Stimulated activated effector memory CD8-positive, alpha-beta T cell treated with anti-CD3 and anti-CD28 coated beads, Interleukin-12 subunit alpha, Interleukin-12 subunit beta, amount 100 ng/mL, for 72 hours (primary cell): ENCODE measurements around the gene ZNF397.

ENCODE experiments used
- ATAC-seq: fragments of 150-1000 bp; cut with Tn5 transposase; 2 replicates; pipeline ENCODE4 v1.10.0; 2021
- DNase-seq, 2 donors: peaks; one replicate each; pipeline ENCODE4 v3.0.0; 2021 to 2022; ENCODE audit warnings: low spot score in 2 of 2
- H3K27ac Mint-ChIP-seq: one replicate; pipeline ENCODE4 v1.8.0; 2022; ENCODE audit warnings: mild to moderate bottlenecking, mixed read lengths
- H3K36me3 Mint-ChIP-seq: one replicate; pipeline ENCODE4 v1.8.0; 2022; ENCODE audit warnings: mild to moderate bottlenecking, mixed read lengths
- H3K4me1 Mint-ChIP-seq: one replicate; pipeline ENCODE4 v1.8.0; 2022; ENCODE audit warnings: mixed read lengths
- H3K4me3 Mint-ChIP-seq: one replicate; pipeline ENCODE4 v1.8.0; 2022; ENCODE audit warnings: mild to moderate bottlenecking, mixed read lengths
- H3K9me3 Mint-ChIP-seq: one replicate; pipeline ENCODE4 v1.8.0; 2022; ENCODE audit warnings: mixed read lengths

Gene ZNF397

GRCh38 chr18:35306588-35307250, 65.9 kb downstream of the ZNF397 start:
- no peak for ATAC-seq
- no peak for DNase-seq
- Mint-ChIP-seq H3K36me3 (peaks cover 29% of the 10 kb centered on the region), H3K27ac (no peak overlapping the region), H3K4me1 (no peaks in the 10 kb centered on the region), H3K9me3 (peaks cover 29% of the 10 kb centered on the region), H3K4me3 (no peak overlapping the region)
